Heart left ventricle (tissue), 13 donors: Measurements from ENCODE around the gene RRP9.

Experiments
- CTCF ChIP-seq, 12 donors: fragments of 200-600 bp; sonication (generic) in 4 of 12; IDR thresholded peaks; one replicate each; pipeline versions ENCODE4 v1.5.0 to v1.8.0; 2018 to 2022; ENCODE audit warnings: antibody characterized with exemption in 12 of 12, mild to moderate bottlenecking in 5 of 12
- POLR2A ChIP-seq, 2 donors: fragments of 450-650 bp; IDR thresholded peaks; one replicate each; pipeline ENCODE4 v1.6.1; 2017; ENCODE audit warnings: antibody characterized with exemption in 2 of 2, mild to moderate bottlenecking in 2 of 2, moderate library complexity in 2 of 2
- donor health status: ischemic (EF 13 %, LVEDD 7.1; RV severe dilation, severe dysfunction).
- donor health status: DM: no; HTN: yes; CAD: no.
- donor health status: DM: no; HTN: no; CAD: no.
- donor health status: ischemic (EF 25% LVEDD 6.9; RV normal size, moderate dysfunction).
- donor health status: ischemic (EF 25% LVEDD 5.7; RV mildly dilated, moderate dysfunction).
- donor health status: ischemic (EF 35%, LVEDD 5.7; RV mildly dilated, moderate dysfunction).
- donor health status: nonischemic (EF 11% LVEDD 7.7; RV severe dilation, severe dysfunction).
- donor health status: DM: yes; HTN: yes; CAD: no.
- donor health status: PGD.
- donor health status: ischemic (EF 29% LVEDD 5.4; RV normal size, mild dysfunction).
- donor health status: nonischemic (EF 23%, LVEDD 6.1; RV moderate dilation, normal function).

- no peak for TF ChIP-seq POLR2A (IDR thresholded peaks at IDR 0.05)
- TF ChIP-seq CTCF (IDR thresholded peaks at IDR 0.05) = no peak
Measured at GRCh38 chr3:51960386-51960785, 18.7 kb upstream of the RRP9 start.
